Measurements from ENCODE around the gene YWHAH. TPM values are rescaled to one million over a fixed set of nuclear protein-coding genes. Genes with fewer than 3 reads are reported as not detected.

YWHAH gene
- total and polyA plus RNA-seq, 2 experiments from 2014 or later = 168 to 237 TPM

- 82 to 84% methylated on average over 11 of the region's 11 CpGs for WGBS, 2 experiments (ENCODE audit: low coverage in 1 of 2, low lambda C conversion rate in 2 of 2, missing lambda C conversion rate in 2 of 2)
- peaks cover 61% of the 10 kb centered on the region for H3F3A ChIP-seq (ENCODE audit: insufficient read depth)
- H4K20me1 ChIP-seq (ENCODE audit: insufficient read depth) = peaks cover 13% of the 10 kb centered on the region
- H3K27me3 ChIP-seq (replicated peaks; ENCODE audit: insufficient read depth) = no peaks in the 10 kb centered on the region
- H3K9me2 ChIP-seq (ENCODE audit: insufficient read depth) = no peaks in the 10 kb centered on the region
- TF ChIP-seq EZH2phosphoT487 (IDR thresholded peaks at IDR 0.05; ENCODE audit: insufficient read depth, low read depth) = no peak
- TF ChIP-seq EZH2 (IDR thresholded peaks at IDR 0.05; ENCODE audit: insufficient read depth, poor library complexity, severe bottlenecking) = no peak
- peaks cover 83% of the 10 kb centered on the region for H3K79me2 ChIP-seq (ENCODE audit: insufficient read depth)
- DNase-seq = no peak
- H3K4me3 ChIP-seq = no peak overlapping the region
- H2AFZ ChIP-seq = no peak overlapping the region
- H3K4me2 ChIP-seq (ENCODE audit: unreplicated experiment) = no peak overlapping the region
- in situ Hi-C loops (cut with MboI) = no loop called here
- peaks cover 47% of the 10 kb centered on the region for H3K4me1 ChIP-seq (ENCODE audit: insufficient read depth)
- peak overlapping the region; percentile 21 for H3K27ac ChIP-seq
- no peak overlapping the region for H3K9ac ChIP-seq
- peaks cover 31% of the 10 kb centered on the region for H3K36me3 ChIP-seq (ENCODE audit: low read depth)
- H3K9me3 ChIP-seq (ENCODE audit: low read depth) = no peaks in the 10 kb centered on the region
These were observed 10.5 kb downstream of the YWHAH start for GRCh38 chr22:31954535-31955523.

GRCh38 chr22:31956360-31956759 is 12.0 kb downstream of the YWHAH start:
- peaks cover 33% of the 10 kb centered on the region for H3K4me1 ChIP-seq (ENCODE audit: insufficient read depth)
- no peaks in the 10 kb centered on the region for H3K9me2 ChIP-seq (ENCODE audit: insufficient read depth)
- no peaks in the 10 kb centered on the region for H3K27me3 ChIP-seq (replicated peaks; ENCODE audit: insufficient read depth)
- WGBS, 2 experiments (ENCODE audit: low coverage in 1 of 2, low lambda C conversion rate in 2 of 2, missing lambda C conversion rate in 2 of 2) = 98 to 99% methylated on average over 12 of the region's 12 CpGs
- H3K4me3 ChIP-seq = no peak overlapping the region
- no peak overlapping the region for H3K4me2 ChIP-seq (ENCODE audit: unreplicated experiment)
- H3K9me3 ChIP-seq (ENCODE audit: low read depth) = no peaks in the 10 kb centered on the region
- no peak for DNase-seq
- in situ Hi-C loops (cut with MboI) = no loop called here
- H4K20me1 ChIP-seq (ENCODE audit: insufficient read depth) = peaks cover 13% of the 10 kb centered on the region
- no peak overlapping the region for H3K27ac ChIP-seq
- peaks cover 25% of the 10 kb centered on the region for H3K36me3 ChIP-seq (ENCODE audit: low read depth)
- H3K79me2 ChIP-seq (ENCODE audit: insufficient read depth) = peaks cover 68% of the 10 kb centered on the region
- no peak overlapping the region for H3K9ac ChIP-seq
- H3F3A ChIP-seq (ENCODE audit: insufficient read depth) = peaks cover 49% of the 10 kb centered on the region
- TF ChIP-seq EZH2 (IDR thresholded peaks at IDR 0.05; ENCODE audit: insufficient read depth, poor library complexity, severe bottlenecking) (no peak), EZH2phosphoT487 (IDR thresholded peaks at IDR 0.05; ENCODE audit: insufficient read depth, low read depth) (no peak)
- no peak overlapping the region for H2AFZ ChIP-seq

- Histone ChIP-seq H3K79me2 (ENCODE audit: insufficient read depth) (peaks cover 59% of the 10 kb centered on the region), H3K27me3 (replicated peaks; ENCODE audit: insufficient read depth) (no peaks in the 10 kb centered on the region), H2AFZ (no peak overlapping the region), H3K9me3 (ENCODE audit: low read depth) (no peaks in the 10 kb centered on the region), H3K9ac (no peak overlapping the region), H3K4me3 (no peak overlapping the region), H4K20me1 (ENCODE audit: insufficient read depth) (peaks cover 8% of the 10 kb centered on the region; the same call in 1 of the 2 replicates), H3K4me1 (ENCODE audit: insufficient read depth) (peaks cover 17% of the 10 kb centered on the region), H3F3A (ENCODE audit: insufficient read depth) (peaks cover 33% of the 10 kb centered on the region), H3K4me2 (ENCODE audit: unreplicated experiment) (no peak overlapping the region), H3K36me3 (ENCODE audit: low read depth) (peaks cover 25% of the 10 kb centered on the region), H3K27ac (no peak overlapping the region), H3K9me2 (ENCODE audit: insufficient read depth) (no peaks in the 10 kb centered on the region)
- in situ Hi-C loops (cut with MboI) = no loop called here
- WGBS, 2 experiments (ENCODE audit: low coverage in 1 of 2, low lambda C conversion rate in 2 of 2, missing lambda C conversion rate in 2 of 2) = 93 to 97% methylated on average over 9 of the region's 9 CpGs
- DNase-seq = no peak
- no peak for TF ChIP-seq EZH2 (IDR thresholded peaks at IDR 0.05; ENCODE audit: insufficient read depth, poor library complexity, severe bottlenecking)
- TF ChIP-seq EZH2phosphoT487 (IDR thresholded peaks at IDR 0.05; ENCODE audit: insufficient read depth, low read depth) = no peak
These were observed 13.7 kb downstream of the YWHAH start for GRCh38 chr22:31957970-31958594.

DNA sequence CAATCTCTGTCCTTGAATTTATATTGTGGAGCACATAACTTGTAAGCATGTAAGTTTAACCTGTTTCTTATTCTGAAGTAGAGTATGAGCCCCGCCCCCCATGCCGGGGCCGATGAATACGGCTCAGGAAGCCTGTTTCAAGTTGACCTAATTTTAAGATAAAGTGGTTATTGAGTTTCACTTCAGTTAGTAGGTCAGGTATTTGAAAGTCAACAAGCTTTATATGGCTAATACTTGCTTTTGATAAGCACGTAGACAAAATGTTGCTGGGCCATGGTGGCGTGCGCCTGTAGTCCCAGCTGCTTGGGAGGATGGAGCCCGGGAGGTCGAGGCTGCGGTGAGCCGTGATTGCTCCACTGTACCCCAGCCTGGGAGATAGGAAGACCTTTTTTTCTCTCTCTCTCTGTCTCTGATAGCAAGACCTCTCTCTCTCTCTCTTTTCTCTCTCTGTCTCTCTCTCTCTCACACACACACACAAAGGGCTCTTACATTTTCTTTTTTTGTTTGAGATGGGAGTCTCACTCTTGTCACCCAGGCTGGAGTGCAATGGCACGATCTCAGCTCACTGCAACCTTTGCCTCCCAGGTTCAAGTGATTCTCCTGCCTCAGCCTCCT is 14.4 kb downstream of the YWHAH start:
- DNase-seq = no peak
- Histone ChIP-seq H3K9me2 (ENCODE audit: insufficient read depth) (no peaks in the 10 kb centered on the region), H3K27me3 (replicated peaks; ENCODE audit: insufficient read depth) (no peaks in the 10 kb centered on the region), H3K4me2 (ENCODE audit: unreplicated experiment) (no peak overlapping the region), H3K9ac (no peak overlapping the region), H4K20me1 (ENCODE audit: insufficient read depth) (peaks cover 2% of the 10 kb centered on the region; the same call in 1 of the 2 replicates), H3F3A (ENCODE audit: insufficient read depth) (peaks cover 27% of the 10 kb centered on the region; the same call in 1 of the 2 replicates), H3K27ac (no peak overlapping the region), H3K36me3 (ENCODE audit: low read depth) (peaks cover 25% of the 10 kb centered on the region), H3K4me3 (no peak overlapping the region), H3K9me3 (ENCODE audit: low read depth) (no peaks in the 10 kb centered on the region), H3K4me1 (ENCODE audit: insufficient read depth) (peaks cover 11% of the 10 kb centered on the region), H3K79me2 (ENCODE audit: insufficient read depth) (peaks cover 52% of the 10 kb centered on the region), H2AFZ (no peak overlapping the region)
- in situ Hi-C loops (cut with MboI) = no loop called here
- TF ChIP-seq EZH2phosphoT487 (IDR thresholded peaks at IDR 0.05; ENCODE audit: insufficient read depth, low read depth) = no peak
- no peak for TF ChIP-seq EZH2 (IDR thresholded peaks at IDR 0.05; ENCODE audit: insufficient read depth, poor library complexity, severe bottlenecking)
- WGBS, 2 experiments (ENCODE audit: low coverage in 1 of 2, low lambda C conversion rate in 2 of 2, missing lambda C conversion rate in 2 of 2) = 92 to 97% methylated on average over 12 of the region's 12 CpGs

Measured in GM23248 (cell line).